Activated naive CD4-positive, alpha-beta T cell treated with anti-CD3 and anti-CD28 coated beads, Interleukin-2, amount 10 ng/mL, durations not matched to agents 7 days and 5 days (primary cell): ENCODE data around the gene BEND3.
A peak's percentile ranks its signal among the peaks of the same experiment; 100 is the strongest.
"Not testable (repeated sequence)": the region's sequence is repeated elsewhere in the genome, so short reads cannot be mapped to it uniquely, and the experiment has no call there.

Source experiments
- CTCF ChIA-PET: fragments of 350-600 bp; sonication (Branson Sonifier 250); formaldehyde crosslinking; loops from one replicate; lab custom pipeline; 2021; ENCODE audit warnings: antibody characterized with exemption; lab: Charles Lee
- DNase-seq: peaks from one replicate; pipeline ENCODE4 v3.0.0-alpha.2; 2020
- H3K27ac Mint-ChIP-seq: one replicate; pipeline ENCODE4 v1.8.0; 2021; ENCODE audit warnings: mild to moderate bottlenecking, moderate library complexity, mixed read lengths
- H3K27me3 Mint-ChIP-seq: one replicate; pipeline ENCODE4 v1.8.0; 2021; ENCODE audit warnings: mild to moderate bottlenecking, mixed read lengths
- H3K36me3 Mint-ChIP-seq: one replicate; pipeline ENCODE4 v1.8.0; 2021; ENCODE audit warnings: mixed read lengths
- H3K4me1 Mint-ChIP-seq: one replicate; pipeline ENCODE4 v1.8.0; 2021; ENCODE audit warnings: mixed read lengths
- H3K4me3 Mint-ChIP-seq: one replicate; pipeline ENCODE4 v1.8.0; 2021; ENCODE audit warnings: mild to moderate bottlenecking, moderate library complexity, mixed read lengths
- H3K9me3 Mint-ChIP-seq: one replicate; pipeline ENCODE4 v1.8.0; 2021; ENCODE audit warnings: mixed read lengths

The BEND3 gene

DNA sequence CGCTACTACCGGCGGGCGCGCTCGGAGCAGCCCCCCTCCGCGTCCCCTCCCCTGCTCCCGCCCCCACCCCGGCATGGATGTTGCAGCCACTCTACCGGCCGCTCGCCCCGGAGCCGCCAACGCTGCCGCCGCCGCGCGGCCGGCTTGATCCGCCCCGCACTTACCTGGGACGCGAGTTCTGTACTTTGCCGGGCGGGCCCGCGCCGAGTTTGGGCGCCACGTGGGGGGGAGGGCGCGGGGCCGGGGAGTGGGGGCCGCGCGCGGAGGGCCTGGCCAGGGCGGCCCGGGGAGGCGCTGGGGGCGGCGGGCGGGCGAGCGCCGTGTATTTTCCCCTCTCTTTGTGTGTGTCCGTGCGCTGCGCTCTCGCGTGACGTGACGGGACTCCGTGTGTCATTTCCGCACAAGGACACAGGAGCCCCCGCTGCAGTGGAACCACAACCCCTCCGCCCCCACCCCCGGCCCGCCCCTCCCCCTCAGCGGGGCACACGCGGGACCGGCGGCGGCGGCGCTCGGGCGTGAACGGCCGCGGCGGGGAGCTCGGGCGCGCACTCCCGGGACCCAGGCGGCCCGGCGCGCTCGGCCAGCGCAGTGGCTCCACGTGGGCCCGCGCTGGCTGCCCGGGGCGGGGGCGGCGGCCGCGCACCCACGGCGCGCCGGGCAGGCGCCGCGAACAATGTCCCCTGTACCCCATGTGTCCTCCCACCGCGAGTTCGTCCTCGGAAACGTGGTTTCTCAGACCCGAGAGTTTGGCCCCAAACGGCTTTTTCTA is at the start of gene BEND3:
Gene BEND3, minus strand, starts transcription at position 590 of the 769 bp plus-strand sequence. CDS start 16,230 bp downstream, outside the sequence.
- H3K27ac Mint-ChIP-seq = peak within 1 kb of the TSS; percentile 45
- DNase-seq = peak; percentile 62
- CTCF ChIA-PET = interaction anchor here (0.6 to 1.5 kb wide), 3 partner anchors 10 to 719 kb away, joined by 3 to 6 read pairs (median 4); partner anchors contain the start of gene MTRES1

DNA sequence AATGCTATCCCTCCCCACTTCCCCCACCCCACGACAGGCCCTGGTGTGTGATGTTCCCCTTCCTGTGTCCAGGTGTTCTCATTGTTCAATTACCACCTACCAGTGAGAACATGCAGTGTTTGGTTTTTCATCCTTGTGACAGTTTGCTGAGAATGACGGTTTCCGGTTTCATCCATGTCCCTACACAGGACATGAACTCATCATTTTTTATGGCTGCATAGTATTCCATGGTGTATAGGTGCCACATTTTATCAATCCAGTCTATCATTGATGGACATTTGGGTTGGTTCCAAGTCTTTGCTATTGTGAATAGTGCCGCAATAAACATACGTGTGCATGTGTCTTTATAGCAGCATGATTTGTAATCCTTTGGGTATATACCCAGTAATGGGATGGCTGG is 49.0 kb upstream of the BEND3 start:
- CTCF ChIA-PET, H3K36me3 Mint-ChIP-seq, H3K27ac Mint-ChIP-seq, H3K4me3 Mint-ChIP-seq, H3K4me1 Mint-ChIP-seq, H3K27me3 Mint-ChIP-seq, DNase-seq, H3K9me3 Mint-ChIP-seq: not testable (repeated sequence)

More for the DNA sequence above, at the start of gene BEND3:
- H3K4me1 Mint-ChIP-seq = peaks cover 19% of the 10 kb centered on the region
- no peaks in the 10 kb centered on the region for H3K36me3 Mint-ChIP-seq
- peaks cover 23% of the 10 kb centered on the region for H3K27me3 Mint-ChIP-seq
- peak within 1 kb of the TSS; percentile 72 for H3K4me3 Mint-ChIP-seq
- no peaks in the 10 kb centered on the region for H3K9me3 Mint-ChIP-seq

DNA sequence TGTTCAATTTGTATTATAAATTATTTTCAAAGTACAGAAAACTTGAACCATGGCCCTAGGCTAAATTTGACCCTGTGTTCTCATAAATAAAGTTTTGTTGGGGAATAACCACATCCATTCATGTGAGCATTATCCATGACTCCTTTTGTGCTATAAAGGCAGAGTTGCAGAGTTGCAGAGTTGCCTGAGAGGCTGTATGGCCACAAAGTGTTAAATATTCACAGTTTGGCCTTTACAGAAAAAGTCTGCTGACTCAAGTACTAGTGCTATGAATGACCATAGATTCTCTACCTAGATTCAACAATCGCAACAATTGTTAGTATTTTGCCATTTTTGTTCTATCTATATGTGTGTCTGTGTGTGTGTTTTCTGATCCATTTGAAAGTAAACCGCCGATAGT is 46.2 kb upstream of the BEND3 start:
- no peaks in the 10 kb centered on the region for H3K27me3 Mint-ChIP-seq
- no peaks in the 10 kb centered on the region for H3K36me3 Mint-ChIP-seq
- CTCF ChIA-PET = no interaction called here
- H3K27ac Mint-ChIP-seq = no peak overlapping the region
- no peaks in the 10 kb centered on the region for H3K9me3 Mint-ChIP-seq
- H3K4me3 Mint-ChIP-seq = no peak overlapping the region
- no peak for DNase-seq
- no peaks in the 10 kb centered on the region for H3K4me1 Mint-ChIP-seq

DNA sequence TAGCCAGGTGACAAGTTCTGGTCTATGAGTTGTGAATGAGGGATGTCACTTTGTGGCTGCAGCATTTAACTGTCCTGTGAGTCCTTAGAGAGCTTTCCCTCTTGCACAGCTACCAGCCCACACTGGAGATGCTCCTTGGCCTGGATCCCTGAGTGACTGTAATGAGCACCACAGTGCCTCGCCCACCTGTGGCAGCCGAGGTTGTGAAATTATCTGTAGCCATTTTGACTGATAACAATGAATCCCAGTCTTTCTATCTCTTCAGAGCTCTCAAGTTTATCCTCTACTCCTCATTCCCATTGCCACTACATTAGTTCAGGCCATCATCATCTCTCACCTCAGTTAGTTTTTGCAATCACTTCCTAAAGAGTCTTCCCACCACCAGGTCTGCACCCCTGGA is 41.3 kb upstream of the BEND3 start:
- Mint-ChIP-seq H3K4me3 (no peak overlapping the region), H3K27me3 (no peaks in the 10 kb centered on the region), H3K4me1 (no peaks in the 10 kb centered on the region), H3K36me3 (no peaks in the 10 kb centered on the region), H3K9me3 (no peaks in the 10 kb centered on the region), H3K27ac (no peak overlapping the region)
- CTCF ChIA-PET = no interaction called here
- DNase-seq = no peak

DNA sequence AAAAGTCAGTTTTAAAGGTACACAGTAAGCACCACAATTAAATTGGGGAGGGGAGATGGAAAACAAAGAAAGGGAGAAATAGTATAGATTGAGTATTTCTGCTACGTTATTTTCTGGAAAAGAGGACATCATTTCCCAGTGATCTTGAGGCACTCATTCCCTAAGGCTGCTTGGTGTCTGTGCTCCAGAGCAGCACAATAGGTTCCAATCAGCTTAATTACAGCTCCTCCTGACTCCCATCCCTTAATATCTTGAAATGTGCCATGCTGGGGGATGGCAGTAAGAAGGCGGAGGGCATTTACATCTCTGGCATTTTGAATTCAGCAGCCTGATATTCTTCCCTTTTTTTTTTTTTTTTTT is 39.5 kb upstream of the BEND3 start:
- no peaks in the 10 kb centered on the region for H3K9me3 Mint-ChIP-seq
- DNase-seq = no peak
- no peaks in the 10 kb centered on the region for H3K36me3 Mint-ChIP-seq
- H3K4me1 Mint-ChIP-seq = no peaks in the 10 kb centered on the region
- no peak overlapping the region for H3K4me3 Mint-ChIP-seq
- no peaks in the 10 kb centered on the region for H3K27me3 Mint-ChIP-seq
- H3K27ac Mint-ChIP-seq = no peak overlapping the region
- CTCF ChIA-PET = no interaction called here

- Mint-ChIP-seq H3K27me3 (no peaks in the 10 kb centered on the region), H3K27ac (no peak overlapping the region), H3K9me3 (no peaks in the 10 kb centered on the region), H3K4me1 (no peaks in the 10 kb centered on the region), H3K36me3 (no peaks in the 10 kb centered on the region), H3K4me3 (no peak overlapping the region)
- DNase-seq = no peak
- CTCF ChIA-PET = no interaction called here
Measured at GRCh38 chr6:107154131-107154800, 39.0 kb upstream of the BEND3 start.

DNA sequence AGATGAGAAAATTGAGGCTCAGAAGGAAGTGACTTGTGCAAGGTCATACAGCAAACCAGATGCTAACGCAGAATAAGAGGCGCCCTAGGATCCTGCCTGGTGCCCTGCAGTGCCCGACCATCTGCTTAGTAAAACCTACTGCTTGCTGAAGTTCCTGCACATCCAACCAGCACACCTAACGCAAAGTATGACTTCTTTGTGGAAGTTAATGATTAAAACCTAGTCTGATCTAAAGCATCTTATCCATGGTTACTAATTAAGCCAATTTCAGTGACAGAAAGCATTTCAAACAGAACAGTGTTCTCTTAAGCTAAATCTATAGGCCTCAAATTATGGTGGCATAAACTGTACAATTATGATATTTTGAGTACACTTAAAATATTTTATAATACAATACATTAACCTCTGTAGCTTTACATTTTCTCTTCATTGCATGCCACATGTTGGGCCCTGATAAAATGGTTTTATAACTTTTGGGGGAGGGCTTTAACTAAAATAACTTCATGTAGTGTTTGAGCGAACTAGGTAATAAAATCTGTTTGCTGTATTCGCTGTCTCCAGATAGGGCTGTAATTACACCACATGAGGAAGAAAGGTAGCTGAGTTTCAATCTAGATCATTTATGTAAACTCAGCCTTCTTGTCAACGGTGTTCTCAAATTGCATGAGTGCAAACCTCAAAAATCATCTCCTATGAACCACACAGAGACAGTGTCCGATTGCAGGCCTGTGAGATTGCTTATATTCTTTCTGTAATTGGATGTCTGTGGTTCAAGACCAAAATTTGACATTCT is 37.5 kb upstream of the BEND3 start:
- H3K4me3 Mint-ChIP-seq = no peak overlapping the region
- H3K36me3 Mint-ChIP-seq = no peaks in the 10 kb centered on the region
- no peaks in the 10 kb centered on the region for H3K4me1 Mint-ChIP-seq
- H3K27me3 Mint-ChIP-seq = no peaks in the 10 kb centered on the region
- CTCF ChIA-PET = no interaction called here
- no peaks in the 10 kb centered on the region for H3K9me3 Mint-ChIP-seq
- DNase-seq = no peak
- no peak overlapping the region for H3K27ac Mint-ChIP-seq

GRCh38 chr6:107144666-107145065 is 29.4 kb upstream of the BEND3 start:
- no peaks in the 10 kb centered on the region for H3K4me1 Mint-ChIP-seq
- CTCF ChIA-PET = no interaction called here
- DNase-seq = no peak
- H3K36me3 Mint-ChIP-seq = no peaks in the 10 kb centered on the region
- no peak overlapping the region for H3K27ac Mint-ChIP-seq
- no peaks in the 10 kb centered on the region for H3K9me3 Mint-ChIP-seq
- no peak overlapping the region for H3K4me3 Mint-ChIP-seq
- no peaks in the 10 kb centered on the region for H3K27me3 Mint-ChIP-seq

DNA sequence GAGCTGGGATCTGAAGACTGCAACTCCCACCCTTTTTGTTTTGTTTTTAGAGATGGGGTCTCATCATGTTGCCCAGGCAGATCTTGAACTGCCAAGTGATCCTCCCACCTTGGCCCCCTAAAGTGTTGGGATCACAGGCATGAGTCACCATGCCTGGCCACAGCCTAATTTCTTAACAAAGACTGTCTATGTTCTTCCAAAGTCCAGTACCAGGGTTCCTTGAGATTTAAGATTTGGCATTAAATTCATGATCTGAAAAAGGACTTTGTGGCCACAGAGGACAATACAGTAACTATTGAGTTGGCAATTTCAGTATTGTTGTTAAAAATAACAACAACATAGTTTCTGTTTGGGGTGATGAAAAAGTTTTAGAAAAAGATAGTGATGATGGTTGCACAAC is 28.7 kb upstream of the BEND3 start:
- CTCF ChIA-PET = no interaction called here
- Mint-ChIP-seq H3K9me3 (no peaks in the 10 kb centered on the region), H3K4me1 (no peaks in the 10 kb centered on the region), H3K36me3 (no peaks in the 10 kb centered on the region), H3K4me3 (no peak overlapping the region), H3K27ac (no peak overlapping the region), H3K27me3 (no peaks in the 10 kb centered on the region)
- DNase-seq = no peak

- no peak overlapping the region for H3K27ac Mint-ChIP-seq
- H3K9me3 Mint-ChIP-seq = no peaks in the 10 kb centered on the region
- H3K36me3 Mint-ChIP-seq = no peaks in the 10 kb centered on the region
- CTCF ChIA-PET = no interaction called here
- no peaks in the 10 kb centered on the region for H3K27me3 Mint-ChIP-seq
- no peak for DNase-seq
- H3K4me3 Mint-ChIP-seq = no peak overlapping the region
- no peaks in the 10 kb centered on the region for H3K4me1 Mint-ChIP-seq
Measured at GRCh38 chr6:107140581-107140980, 25.3 kb upstream of the BEND3 start.

DNA sequence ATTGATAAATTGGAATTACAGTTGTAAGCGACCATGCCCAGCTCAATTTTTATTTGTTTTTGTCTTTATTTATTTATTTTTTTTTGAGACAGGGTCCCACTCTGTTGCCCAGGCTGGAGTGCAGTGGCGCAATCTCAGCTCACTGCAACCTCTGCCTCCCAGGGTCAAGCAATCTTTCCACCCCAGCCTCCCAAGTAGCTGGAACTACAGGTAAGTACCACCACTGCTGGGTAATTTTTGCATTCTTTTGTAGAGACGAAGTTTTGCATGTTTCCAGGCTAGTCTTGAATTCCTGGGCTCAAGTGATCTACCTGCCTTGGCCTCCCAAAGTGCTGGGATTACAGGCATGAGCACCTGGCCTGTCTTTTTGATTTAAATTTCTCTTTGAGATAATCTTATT is 21.0 kb upstream of the BEND3 start:
- H3K27ac Mint-ChIP-seq, CTCF ChIA-PET, H3K4me1 Mint-ChIP-seq, H3K9me3 Mint-ChIP-seq, H3K36me3 Mint-ChIP-seq, H3K4me3 Mint-ChIP-seq, H3K27me3 Mint-ChIP-seq, DNase-seq: not testable (repeated sequence)

DNA sequence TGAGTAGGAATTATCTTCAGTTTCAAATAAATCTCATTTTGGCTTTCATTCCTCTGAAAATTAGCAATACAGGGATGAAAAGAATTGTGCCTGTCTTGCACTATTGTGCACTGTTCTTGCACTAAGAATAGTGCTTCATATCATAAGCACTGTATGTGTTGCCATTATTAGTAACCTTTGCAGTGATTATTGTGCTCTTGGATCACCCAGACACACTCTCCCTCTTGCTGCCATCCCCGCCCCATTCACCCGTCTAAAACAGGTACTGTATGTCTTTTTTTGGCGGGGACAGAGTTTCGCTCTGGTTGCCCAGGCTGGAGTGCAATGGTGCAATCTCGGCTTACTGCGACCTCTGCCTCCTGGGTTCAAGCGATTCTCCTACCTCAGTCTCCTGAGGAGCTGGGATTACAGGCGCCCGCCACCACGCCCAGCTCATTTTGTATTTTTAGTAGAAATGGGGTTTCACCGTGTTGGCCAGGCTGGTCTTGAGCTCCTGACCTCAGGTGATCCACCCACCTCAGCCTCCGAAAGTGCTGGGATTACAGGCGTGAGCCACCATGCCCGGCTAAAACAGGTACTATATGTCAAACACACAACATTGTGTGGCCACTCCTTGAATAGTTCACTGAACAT is 19.8 kb upstream of the BEND3 start:
- H3K36me3 Mint-ChIP-seq, H3K9me3 Mint-ChIP-seq, H3K4me1 Mint-ChIP-seq, DNase-seq, CTCF ChIA-PET, H3K27me3 Mint-ChIP-seq, H3K27ac Mint-ChIP-seq, H3K4me3 Mint-ChIP-seq: not testable (repeated sequence)

GRCh38 chr6:107132330-107132954 is 17.1 kb upstream of the BEND3 start:
- CTCF ChIA-PET = interaction anchor here (0.7 kb wide), 3 partner anchors 26 to 1248 kb away, joined by 3 to 4 read pairs (median 3); no protein-coding TSS in a partner anchor
- no peaks in the 10 kb centered on the region for H3K36me3 Mint-ChIP-seq
- H3K27me3 Mint-ChIP-seq = no peaks in the 10 kb centered on the region
- H3K27ac Mint-ChIP-seq = no peak overlapping the region
- H3K4me3 Mint-ChIP-seq = no peak overlapping the region
- H3K4me1 Mint-ChIP-seq = no peaks in the 10 kb centered on the region
- DNase-seq = peak; percentile 43
- H3K9me3 Mint-ChIP-seq = no peaks in the 10 kb centered on the region
